ENCODE results near the gene BUB1B. TPM values are rescaled to one million over a fixed set of nuclear protein-coding genes. Genes with fewer than 3 reads are reported as not detected.

Gene BUB1B
- total RNA-seq, 1 donor from 2014 or later, result not detected

GRCh38 chr15:40249477-40250303, 88.8 kb downstream of the BUB1B start:
- DNase-seq (ENCODE audit: low spot score in 2 of 2), result no peak
- H3K4me1 ChIP-seq, result peaks cover 15 to 16% of the 10 kb centered on the region in 2 donors
- peak overlapping the region in 1 of 2 donors; percentile 13 for H3K27ac ChIP-seq
- no peaks in the 10 kb centered on the region for H3K9me3 ChIP-seq
- no peaks in the 10 kb centered on the region for H3K27me3 ChIP-seq
- intact Hi-C loops (cut with DNase I), result no loop called here
- H3K4me3 ChIP-seq, result no peak overlapping the region
- no peaks in the 10 kb centered on the region for H3K36me3 ChIP-seq
- TF ChIP-seq CTCF (IDR thresholded peaks at IDR 0.05), result no peak

- H3K27me3 ChIP-seq, result no peaks in the 10 kb centered on the region
- H3K36me3 ChIP-seq, result no peaks in the 10 kb centered on the region
- intact Hi-C loops (cut with DNase I), result no loop called here
- H3K9me3 ChIP-seq, result no peaks in the 10 kb centered on the region
- no peak for DNase-seq (ENCODE audit: low spot score in 2 of 2)
- H3K27ac ChIP-seq, result no peak overlapping the region
- H3K4me1 ChIP-seq, result peaks cover 15 to 16% of the 10 kb centered on the region in 2 donors
- H3K4me3 ChIP-seq, result no peak overlapping the region
- no peak for TF ChIP-seq CTCF (IDR thresholded peaks at IDR 0.05)
Measured at GRCh38 chr15:40250304-40250656, 89.4 kb downstream of the BUB1B start.

DNA sequence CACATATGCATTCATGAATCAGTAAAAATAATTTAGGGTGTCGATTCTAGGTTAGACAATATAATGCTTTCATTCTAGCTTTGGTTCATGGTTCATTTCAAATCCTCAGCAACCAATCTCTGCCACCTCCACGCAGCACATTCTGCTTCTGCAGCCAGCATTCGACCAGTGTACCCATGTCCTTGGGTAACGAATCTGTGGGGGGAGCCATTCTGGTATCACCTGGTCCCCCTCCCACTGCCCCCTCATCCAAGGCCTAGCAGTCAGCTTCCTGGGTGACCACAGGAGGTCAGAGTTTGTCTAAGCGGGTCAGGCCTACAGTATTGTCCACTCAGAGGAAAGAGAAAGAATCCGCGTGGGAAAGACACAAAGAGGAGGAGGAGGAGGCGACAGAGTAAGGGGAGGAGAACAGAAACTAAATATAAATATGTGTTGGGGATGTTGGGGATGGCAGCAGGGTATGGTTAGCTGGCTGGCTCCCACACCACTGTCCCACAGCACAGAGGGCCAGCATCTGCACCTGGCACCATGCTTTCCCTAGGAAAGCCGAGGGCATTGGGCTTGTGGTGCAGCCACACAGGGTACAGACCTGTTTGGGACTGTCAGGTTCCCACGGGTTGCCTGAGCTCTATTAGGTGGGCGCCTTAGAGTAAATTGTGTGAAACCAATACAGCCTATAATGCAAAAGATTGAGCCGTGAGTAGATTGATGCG, 90.1 kb downstream of the BUB1B start:
- intact Hi-C loops (cut with DNase I), result no loop called here
- Histone ChIP-seq H3K27ac (no peak overlapping the region), H3K36me3 (no peaks in the 10 kb centered on the region), H3K9me3 (no peaks in the 10 kb centered on the region), H3K4me3 (no peak overlapping the region), H3K4me1 (peaks cover 15 to 16% of the 10 kb centered on the region in 2 donors), H3K27me3 (no peaks in the 10 kb centered on the region)
- DNase-seq (ENCODE audit: low spot score in 2 of 2), result no peak
- TF ChIP-seq CTCF (IDR thresholded peaks at IDR 0.05), result no peak

GRCh38 chr15:40251486-40252140, 90.7 kb downstream of the BUB1B start:
- intact Hi-C loops (cut with DNase I), result no loop called here
- no peak overlapping the region for H3K27ac ChIP-seq

DNA sequence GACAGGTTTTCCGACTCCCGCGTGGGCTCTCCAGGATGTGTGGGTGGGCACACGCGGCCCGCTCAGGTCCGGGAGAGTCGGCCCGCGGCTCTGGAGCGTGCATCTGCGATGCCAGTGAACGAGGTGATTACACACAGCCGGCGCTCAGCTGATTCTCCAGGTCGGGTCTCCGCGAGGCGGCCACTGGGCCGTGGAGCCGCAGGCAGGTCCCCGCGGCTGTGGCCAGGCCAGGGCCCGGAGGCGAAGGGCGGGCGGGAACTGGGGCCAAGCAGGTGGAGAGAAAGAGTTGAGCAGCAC, 91.2 kb downstream of the BUB1B start:
- peak overlapping the region in 1 of 2 donors; percentile 78 for H3K4me3 ChIP-seq
- no peaks in the 10 kb centered on the region for H3K36me3 ChIP-seq
- H3K4me1 ChIP-seq, result peaks cover 15 to 16% of the 10 kb centered on the region in 2 donors
- TF ChIP-seq CTCF (IDR thresholded peaks at IDR 0.05), result no peak
- H3K9me3 ChIP-seq, result no peaks in the 10 kb centered on the region
- H3K27me3 ChIP-seq, result no peaks in the 10 kb centered on the region
- DNase-seq (ENCODE audit: low spot score in 2 of 2), result no peak
- intact Hi-C loops (cut with DNase I), result no loop called here
- H3K27ac ChIP-seq, result no peak overlapping the region

More at GRCh38 chr15:40251486-40252140, 90.7 kb downstream of the BUB1B start:
- Histone ChIP-seq H3K4me3 (no peak overlapping the region), H3K9me3 (no peaks in the 10 kb centered on the region), H3K27me3 (no peaks in the 10 kb centered on the region), H3K36me3 (no peaks in the 10 kb centered on the region), H3K4me1 (peaks cover 15 to 16% of the 10 kb centered on the region in 2 donors)
- no peak for DNase-seq (ENCODE audit: low spot score in 2 of 2)
- no peak for TF ChIP-seq CTCF (IDR thresholded peaks at IDR 0.05)

Measured in ascending aorta (tissue), 2 donors.